HG02763 (cell line): ENCODE results near the gene METRNL.
"Not testable (repeated sequence)": the region's sequence is repeated elsewhere in the genome, so short reads cannot be mapped to it uniquely, and the experiment has no call there.

Source experiments
- ATAC-seq: cut with Tn5 transposase; IDR thresholded peaks from one replicate; pipeline ENCODE4 v1.9.1; 2021; ENCODE audit warnings: mild to moderate bottlenecking, moderate library complexity; ENCODE audit not compliant: unreplicated experiment

The METRNL gene

DNA sequence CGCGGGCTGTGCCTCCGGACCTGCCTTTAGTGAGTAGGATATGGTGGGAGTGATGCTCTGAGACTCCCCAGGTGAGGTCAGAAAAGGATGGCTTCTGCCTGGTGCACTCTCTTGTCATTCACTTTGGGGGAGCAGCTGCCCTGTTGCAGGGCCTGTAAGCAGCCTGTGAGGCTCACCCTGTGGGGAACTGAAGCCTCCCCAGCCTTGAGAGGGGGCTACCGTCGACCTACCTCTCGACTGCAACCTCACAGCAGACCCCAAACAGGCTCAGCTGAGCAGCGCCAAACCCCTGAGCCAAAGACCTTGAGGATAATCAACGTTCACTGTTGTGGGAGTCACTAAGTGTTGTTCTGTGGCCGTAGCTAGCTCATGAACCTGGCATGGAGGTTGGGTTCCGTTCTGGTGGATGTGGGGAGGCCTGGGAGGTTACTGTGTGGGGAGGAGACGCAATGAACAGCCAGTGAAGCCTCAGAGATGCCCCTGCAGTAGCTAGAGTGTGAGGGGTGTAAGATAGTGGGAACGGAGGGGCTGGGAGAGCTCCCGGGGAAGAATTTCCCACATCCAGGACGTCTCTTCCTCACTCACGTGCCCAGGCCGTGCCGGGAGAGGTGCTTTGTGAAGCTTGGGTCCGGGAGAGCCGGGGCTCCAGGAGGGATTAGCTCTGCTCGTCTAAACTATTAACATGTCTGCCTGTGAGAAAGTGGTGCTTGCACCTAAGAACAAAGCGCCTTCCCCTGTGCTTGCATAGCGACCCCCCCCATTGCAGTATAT is 38.8 kb downstream of the METRNL start:
- ATAC-seq: no peak

DNA sequence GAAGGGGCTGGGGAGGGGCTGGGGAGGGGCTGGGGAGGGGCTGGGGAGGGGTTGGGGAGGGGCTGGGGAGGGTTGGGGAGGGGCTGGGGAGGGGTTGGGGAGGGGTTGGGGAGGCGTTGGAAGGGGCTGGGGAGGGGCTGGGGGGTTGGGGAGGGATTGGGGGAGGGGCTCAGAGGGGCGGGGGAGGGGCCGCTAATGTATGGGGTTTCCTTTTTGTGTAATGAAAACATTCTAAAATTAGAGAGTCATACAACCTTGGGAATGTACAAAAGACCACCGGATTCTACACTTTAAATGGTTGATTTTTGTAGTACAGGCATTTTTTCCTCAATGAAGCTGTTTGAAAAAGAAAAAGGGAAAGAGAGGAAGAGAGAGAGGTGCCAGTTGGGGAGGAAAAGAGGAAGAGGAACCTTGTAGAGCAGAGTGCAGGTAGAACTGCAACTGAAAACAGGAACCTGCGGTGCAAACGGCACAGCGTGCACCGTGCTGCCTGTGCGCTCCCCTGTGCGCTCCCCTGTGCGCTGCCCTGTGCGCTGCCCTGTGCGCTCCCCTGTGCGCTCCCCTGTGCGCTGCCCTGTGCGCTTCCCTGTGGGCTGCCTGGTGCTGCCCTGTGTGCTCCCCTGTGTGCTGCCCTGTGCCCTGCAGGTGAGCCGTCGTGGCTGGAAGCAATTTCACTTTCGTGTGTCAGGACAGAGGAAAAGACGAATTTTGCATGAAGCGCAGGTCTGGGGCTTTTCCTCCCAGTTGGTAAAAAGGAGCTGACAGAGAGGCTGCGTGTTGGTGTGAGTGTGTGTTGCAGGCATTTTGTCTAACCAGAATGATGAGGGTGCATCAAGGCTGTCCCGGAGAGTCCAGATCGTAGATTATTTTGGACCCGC is 40.8 kb downstream of the METRNL start:
- peak; percentile 64 for ATAC-seq

DNA sequence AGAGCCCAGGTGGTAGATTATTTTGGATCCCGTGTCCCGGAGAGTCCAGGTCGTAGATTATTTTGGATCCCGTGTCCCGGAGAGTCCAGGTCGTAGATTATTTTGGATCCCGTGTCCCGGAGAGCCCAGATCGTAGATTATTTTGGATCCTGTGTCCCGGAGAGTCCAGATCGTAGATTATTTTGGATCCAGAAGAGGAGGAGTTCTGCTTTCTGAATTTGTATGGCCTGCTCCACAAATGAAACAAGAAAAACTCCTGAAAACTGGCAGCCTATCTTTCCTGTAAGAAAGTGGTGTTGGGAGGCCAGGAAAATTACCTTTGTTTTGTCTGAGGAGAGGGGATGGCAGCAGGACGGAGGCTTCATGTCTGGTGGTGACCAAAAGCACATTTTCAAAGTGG is 42.1 kb downstream of the METRNL start:
- not testable (repeated sequence) for ATAC-seq

DNA sequence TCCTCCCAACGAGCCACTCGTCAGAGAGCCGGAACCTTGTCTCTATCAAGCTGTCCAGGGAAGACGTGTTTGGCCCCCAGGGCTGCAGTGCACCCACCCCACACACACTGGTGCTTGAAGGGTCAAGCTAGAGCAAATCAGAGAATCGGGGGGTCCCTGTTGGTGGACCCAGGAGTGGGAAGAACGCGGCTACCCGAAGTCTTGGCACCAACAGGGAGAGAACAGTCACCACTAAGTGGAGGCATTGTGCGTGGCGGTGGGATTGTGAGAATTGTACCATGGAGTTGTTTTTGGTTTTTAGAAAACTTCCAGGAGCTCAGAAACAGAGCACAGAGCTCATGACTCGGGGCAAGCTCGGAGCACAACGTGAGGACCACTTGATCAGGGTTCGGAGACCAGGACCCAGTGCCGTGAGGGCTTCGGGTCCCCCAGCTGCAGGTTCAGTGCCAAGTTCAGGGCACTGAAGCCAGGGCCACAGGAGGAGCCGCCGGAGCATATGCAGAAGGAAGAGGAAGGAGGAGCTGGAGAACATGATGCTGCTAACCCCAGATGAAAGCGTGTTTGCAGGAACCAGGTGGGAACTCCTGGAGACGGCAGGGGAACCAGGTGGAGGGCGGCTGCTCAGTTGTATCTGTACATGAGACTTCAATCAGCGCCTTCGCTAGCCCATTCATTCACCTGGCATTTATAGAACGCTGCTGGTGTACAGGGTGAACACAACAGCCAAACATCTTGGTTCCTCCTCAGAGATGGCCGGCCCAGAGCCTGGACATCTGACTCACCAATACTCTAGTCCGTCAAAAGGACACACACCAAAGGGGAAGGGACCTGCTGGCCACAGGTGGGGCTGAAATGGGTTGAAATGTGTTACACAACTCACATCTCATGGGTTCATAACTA is 42.8 kb downstream of the METRNL start:
- no peak for ATAC-seq

DNA sequence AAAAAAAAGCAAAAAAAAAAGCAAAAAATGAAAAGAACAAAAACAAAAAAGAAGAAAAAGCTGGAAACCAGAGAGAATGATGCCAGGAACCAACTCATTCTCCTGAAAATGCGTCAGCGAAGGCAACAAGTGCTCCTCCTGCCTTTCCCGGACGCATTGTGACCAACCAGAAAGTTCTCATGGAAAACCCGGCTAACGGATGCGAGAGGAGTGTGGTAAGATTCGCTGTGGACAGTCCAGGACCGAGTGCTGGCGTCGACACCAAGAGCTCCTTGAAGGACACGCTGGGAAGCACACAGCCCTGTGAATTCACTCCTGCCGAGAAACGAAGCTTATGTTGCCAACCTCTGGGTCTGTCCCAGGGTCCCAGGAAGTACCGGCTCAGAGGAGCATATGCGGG is 43.4 kb downstream of the METRNL start:
- no peak for ATAC-seq

DNA sequence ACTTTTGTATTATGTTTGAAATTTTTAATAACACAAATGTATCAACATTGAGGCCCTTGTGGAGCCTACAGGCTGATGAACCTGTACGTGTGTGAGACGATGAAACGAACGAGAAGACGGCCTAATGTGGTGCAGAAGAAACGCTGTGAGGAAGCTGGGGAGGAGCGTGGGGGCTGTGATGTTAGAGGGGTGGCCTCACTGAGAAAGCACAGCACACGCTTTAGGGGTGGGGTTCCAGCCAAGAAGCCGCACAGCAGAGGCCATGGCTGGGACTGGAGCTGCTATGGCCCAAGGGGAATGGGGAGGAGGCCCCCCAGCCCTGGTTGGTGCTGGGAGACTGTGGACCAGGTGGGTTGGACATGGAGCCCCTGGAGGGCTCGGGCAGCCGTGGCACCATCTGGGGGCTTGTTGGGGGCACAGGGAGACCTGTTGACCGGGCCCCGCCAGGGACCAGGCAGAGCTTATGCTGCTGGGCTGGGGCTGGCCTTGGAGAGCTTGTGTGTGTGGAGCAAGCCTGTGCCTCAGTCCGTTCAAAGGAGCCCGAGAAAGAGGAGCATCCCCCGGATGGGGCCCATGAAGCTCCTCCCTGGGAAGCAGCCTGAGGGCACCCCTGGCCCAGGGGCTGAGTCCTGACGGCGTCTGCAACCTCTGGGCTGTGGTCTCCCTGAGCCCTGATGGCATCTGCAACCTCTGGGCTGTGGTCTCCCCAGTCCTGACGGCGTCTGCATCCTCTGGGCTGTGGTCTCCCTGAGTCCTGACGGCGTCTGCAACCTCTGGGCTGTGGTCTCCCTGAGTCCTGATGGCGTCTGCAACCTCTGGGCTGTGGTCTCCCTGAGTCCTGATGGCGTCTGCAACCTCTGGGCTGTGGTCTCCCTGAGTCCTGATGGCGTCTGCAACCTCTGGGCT is 44.7 kb downstream of the METRNL start:
- no peak for ATAC-seq

DNA sequence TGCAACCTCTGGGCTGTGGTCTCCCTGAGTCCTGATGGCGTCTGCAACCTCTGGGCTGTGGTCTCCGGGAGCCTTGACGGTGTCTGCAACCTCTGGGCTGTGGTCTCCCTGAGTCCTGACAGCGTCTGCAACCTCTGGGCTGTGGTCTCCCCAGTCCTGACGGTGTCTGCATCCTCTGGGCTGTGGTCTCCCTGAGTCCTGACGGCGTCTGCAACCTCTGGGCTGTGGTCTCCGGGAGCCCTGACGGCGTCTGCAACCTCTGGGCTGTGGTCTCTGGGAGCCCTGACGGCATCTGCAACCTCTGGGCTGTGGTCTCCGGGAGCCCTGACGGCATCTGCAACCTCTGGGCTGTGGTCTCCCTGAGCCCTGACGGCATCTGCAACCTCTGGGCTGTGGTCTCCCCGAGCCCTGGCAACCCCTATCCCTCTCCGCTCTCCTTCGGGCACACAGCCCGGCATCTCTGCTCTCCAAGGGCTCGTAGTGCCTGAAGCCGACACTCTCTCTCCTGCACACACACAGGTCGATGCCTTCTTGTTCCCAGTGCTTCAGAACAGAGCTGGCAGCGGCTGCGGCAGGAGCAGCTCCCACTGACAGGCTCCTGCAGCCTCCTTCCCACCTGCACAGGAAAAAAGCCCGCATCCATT is 45.6 kb downstream of the METRNL start:
- no peak for ATAC-seq

DNA sequence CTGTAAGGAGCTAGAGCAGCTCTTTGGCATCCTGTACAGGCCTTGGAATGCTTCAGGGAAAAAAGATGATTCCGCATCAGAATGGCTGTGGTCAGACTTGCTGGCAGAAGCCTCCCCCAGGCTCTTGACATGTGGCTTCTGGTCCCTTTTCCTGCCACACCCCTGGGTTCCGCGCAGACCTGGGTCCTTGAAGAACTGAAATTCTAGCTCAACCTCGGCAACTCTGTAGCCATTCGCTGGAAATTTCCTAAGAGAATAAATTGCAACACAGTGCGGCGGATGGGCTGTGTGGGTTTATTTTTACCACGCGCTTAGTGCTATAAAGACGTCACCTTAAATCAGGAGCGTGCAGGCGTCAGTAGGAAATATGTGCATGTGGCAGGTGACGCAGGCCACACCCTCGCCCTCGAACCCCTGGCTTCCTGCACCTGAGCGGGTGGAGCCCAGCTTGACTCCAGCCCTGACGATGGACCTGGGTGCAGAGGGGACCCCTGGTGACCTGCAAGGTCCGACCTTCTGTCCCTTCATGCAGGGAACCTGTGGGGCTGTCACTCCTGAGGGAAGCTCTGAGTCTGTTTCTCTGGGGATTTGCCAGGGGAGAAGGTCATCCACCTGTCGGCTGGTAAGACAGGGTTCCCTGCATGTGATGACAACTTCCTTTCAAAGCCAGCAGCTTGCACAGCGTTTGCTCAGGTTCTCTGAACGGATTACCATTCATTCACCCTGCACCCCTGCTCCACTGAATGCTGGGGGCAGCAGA is 46.3 kb downstream of the METRNL start:
- ATAC-seq: no peak

DNA sequence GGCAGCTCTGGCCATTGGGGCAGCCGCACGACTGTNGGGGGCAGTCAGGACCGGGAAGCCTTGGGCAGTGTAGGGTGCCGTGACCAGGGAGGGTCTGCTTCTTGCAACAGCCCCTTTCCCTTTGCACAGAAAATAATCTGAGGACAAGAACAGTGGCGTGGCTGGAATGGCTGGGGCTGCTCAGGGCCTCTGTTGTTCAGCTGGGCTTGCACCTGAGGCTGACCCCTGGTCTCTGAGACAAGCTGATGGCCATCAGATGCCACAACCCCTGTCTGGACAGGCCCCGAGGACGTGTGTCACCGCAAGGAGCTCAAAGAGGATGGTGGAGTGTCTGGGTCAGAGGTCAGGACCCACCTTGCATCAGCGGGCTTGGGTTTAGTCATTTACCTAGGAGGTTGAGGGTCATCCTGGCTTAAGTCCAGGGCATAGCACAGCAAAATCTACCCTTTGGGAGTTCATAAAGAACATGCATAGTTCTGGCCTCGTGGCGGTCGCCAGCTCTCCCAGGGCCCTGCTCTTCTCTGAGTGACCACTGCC is 46.9 kb downstream of the METRNL start:
- no peak for ATAC-seq

DNA sequence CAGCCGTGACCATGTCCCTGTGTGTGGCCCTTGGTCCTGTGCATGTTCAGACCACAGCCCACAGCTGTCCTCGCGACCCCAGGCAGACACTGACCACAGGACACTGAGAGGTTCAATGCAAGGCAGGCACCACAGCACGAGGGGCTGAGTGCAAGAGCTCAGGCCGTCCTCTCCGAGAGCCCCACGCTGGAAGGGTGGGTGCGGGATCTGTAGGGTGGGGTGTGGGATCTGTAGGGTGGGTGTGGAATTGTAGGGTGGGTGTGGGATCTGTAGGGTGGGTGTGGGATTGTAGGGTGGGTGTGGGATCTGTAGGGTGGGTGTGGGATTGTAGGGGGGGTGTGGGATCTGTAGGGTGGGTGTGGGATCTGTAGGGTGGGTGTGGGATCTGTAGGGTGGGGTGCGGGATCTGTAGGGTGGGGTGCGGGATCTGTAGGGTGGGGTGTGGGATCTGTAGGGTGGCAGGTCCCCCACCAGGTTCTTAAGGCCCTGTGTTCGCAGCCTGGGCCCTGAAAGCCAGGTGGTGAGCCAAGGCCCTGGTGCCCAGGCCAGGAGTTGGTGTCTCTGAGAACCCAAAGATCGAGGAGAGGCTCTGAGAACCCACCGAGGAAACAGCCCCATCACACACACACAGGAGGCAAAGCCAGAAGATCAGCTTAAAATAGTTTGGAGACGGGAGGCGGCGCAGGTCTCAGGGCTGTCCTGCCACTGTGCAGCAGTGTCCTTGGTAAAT is 48.2 kb downstream of the METRNL start:
- no peak for ATAC-seq

DNA sequence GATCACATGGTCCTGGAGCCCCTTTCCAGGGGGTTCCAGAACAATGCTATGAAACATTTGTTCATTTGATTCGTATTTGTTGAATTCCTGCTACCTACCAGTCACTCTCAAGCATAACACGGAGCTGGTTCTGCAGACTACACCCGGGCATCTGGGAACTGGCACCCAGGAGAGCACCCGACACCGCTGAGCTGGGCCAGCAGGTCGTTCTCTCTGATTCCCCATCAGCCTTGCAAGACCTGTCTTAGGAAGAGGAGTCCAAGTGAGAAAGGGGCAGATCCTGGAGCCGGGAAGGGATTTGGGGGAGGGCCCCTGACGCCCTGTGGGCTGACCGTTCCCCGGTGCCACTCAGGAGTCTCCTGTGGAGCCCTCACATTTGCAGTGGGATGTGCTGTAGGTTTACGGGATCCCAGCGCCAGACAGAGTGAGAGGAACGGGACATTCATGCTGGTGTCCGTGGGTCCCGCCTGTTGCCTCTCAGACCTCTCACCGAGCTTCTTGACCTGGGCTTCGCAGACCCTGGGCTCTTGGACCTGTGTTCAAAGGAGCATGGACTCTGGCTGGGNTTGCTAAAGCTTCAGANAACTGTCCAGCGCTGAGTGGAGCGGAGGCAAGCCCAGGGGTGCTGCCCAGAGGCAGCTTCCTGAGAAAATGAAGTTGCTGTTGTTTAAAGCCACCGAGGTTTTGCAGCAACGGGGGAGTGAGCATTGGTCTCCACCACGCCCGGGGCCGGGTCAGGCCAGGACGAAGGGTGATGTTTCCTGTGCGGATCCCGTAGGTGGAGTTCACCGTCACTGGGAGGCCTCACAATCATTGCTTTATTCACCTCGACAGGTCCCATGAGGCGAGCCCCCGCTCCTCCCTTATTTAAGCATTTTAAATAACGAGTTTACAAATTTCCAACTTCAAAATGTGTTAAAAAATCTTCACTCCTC is 49.2 kb downstream of the METRNL start:
- no peak for ATAC-seq

DNA sequence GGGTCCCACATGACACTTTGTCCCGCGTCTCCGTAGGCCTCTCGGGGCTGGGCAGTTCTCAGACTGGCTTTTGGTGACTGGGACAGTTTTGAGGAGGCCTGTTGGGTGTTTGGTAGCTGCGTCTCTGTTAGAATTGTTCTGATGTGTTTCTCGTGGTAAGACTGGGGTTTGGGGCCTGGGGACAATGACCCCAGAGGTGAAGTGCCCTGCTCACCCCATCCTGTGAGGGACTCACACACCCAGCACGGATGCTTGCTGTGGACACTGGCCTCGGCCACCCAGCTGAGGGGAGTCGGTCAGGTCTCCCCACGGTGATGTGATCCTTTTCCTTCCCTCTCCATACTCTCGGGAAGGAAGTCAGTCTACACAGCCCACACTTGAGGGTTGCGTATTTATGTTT is 50.3 kb downstream of the METRNL start:
- no peak for ATAC-seq

DNA sequence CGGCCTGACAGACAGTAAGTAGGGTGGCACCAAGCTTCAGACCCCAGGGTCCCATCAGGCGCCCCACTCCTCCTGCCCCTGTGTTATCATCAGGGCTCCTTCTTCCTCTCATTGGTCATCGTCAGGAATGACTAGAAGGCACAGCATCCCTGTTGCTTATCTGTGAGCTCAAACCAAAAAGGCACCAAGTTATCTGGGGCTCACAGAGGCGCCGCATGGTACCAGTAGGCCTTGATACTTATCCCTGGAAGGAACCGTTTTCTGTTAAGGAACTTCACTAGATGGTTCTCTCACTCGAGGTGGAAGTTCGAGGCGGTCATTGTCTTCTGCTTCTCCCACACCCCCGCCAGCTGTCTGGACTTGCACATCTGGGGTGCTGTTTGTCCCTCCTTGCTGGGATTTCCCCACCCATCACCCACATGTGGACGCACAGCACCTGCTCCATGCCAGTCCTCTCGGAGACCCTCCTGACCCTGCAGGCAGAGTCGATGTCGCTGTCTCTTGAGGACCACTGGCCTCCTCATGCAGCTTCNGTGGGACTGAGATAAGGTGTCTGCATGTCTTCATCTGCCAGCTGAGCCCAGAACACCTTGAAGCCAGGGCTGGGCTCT is 52.1 kb downstream of the METRNL start:
- no peak for ATAC-seq

DNA sequence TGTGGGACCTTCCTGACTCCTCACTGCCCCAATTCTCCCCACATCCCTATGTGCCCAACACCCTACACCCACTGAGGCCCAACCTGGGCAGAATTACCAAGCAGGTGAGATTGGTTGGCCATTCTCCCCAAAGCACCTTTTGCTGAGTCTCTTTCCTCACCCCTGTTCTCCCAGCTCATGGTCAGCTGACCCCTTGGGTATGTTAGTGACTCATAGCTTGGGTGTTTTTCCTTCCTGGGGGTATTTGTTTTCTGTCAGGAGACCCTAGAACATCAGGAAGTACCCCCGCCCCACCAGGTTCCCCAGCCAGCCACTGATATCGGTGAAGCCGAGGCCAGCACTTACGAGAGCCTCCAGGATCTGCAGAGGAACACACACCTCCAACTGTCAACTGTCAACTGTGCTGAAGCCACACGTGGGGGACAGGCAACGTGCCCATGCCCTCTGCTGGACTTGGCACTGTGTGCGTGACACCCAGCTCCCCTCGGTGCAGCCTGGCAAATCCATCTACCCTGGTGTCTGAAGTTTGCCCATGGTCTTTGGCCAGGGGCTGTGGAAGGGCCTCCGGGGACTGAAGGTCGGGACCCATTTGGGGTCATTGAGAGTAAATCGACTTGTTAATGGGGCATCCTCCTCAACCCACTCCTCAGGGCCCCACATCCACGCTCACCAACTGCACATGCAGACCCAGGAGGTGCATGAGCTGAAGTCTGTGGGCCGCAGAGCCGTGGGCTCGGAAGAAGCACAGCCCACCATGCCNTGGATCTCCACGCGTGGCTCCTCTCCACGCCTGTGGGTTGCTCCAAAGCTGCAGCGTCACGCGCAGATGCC is 53.1 kb downstream of the METRNL start:
- ATAC-seq: no peak

DNA sequence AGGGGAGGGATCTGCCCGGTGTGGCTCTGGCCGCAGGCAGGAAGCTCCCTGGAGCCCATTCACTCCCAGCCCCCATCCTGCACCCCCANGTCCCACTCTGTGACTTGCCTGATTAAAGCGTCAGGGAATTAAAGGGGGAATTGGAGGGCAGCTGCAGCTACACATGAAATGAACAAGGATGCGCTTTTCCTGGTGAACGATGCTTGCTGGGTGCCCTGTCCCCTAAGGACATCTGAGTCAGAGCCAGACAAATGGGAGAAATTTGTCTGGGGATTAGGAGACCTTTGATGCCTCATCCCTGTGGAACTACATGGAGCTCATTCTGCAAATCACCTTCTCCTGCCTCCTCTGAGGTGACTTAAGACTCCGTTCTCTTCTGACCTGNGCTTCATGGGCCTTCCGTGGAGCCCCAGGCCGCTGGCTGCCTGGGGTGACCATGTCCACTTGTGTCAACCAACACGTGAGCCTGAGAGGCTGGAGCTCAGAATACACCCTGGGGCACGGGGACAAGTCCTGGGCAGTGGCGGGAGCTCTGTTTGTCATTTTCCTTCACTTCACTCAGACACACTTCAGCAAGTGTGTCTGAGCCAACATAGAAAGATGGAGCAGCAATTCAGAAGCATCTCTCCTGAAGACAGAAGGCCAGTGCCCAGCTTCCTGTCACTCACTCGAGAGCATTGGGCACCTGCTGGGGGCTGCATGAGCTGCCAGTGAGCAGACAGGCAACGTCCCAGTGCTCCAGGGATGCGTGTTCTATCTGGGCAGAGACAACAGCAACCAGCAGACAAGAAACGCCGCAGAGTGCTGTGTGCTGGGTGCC is 54.1 kb downstream of the METRNL start:
- ATAC-seq: no peak
